HG03108 (cell line): ENCODE results near the gene SCNN1B.
"Not testable (repeated sequence)": the region's sequence is repeated elsewhere in the genome, so short reads cannot be mapped to it uniquely, and the experiment has no call there.

Source experiments
- ATAC-seq: cut with Tn5 transposase; IDR thresholded peaks from one replicate; pipeline ENCODE4 v1.9.1; 2021; ENCODE audit warnings: moderate library complexity; ENCODE audit not compliant: unreplicated experiment

The SCNN1B gene

DNA sequence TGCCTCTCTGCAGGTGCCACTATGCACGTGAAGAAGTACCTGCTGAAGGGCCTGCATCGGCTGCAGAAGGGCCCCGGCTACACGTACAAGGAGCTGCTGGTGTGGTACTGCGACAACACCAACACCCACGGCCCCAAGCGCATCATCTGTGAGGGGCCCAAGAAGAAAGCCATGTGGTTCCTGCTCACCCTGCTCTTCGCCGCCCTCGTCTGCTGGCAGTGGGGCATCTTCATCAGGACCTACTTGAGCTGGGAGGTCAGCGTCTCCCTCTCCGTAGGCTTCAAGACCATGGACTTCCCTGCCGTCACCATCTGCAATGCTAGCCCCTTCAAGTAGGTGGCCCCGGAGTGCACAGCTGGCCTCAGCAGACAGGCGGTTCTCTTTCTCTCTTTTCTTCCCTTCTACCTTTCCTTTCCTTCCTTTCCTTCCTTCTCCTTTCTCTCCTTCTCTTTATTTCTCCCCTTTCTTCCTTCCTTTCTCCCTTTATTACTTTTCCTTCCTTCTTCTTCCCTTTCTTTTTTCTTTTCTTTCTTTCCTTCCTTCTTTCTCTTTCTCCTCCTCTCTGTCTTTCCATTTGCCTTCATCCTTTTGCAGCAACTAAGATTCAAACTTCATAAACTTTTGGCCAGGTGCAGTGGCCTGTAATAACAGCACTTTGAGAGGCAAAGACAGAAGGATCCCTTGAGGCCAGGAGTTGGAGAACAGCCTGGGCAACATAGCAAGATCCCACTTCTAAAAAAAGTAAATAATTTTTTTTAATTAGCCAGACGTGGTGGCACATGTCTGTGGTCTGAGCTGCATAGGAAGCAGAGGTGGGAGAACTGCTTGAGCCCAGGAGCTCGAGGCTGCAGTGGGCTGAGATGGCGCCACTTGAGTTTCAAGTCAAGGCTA lies 46.7 kb downstream of the SCNN1B start:
- ATAC-seq: no peak

- no peak for ATAC-seq
Measured at GRCh38 chr16:23351360-23351759, 49.3 kb downstream of the SCNN1B start.

DNA sequence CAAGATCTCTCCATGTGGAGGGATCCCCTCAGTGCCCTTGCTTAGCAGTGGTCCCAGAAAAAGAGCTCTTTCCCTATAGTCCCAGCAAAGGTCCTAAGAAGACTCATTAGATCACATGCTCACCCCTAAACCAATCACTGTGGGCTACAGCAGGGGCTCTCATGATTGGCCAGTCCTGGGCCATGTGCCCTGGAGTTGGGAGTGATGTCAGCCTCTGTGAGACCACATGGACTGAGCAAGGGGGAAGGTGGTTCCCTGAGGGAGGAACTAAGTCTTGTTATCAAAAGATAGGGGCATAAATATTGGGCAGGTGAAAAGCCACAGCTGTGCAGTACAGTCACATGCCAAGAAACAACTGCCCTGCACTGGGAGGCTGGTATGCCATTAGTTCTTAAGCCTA lies 51.3 kb downstream of the SCNN1B start:
- ATAC-seq: no peak

DNA sequence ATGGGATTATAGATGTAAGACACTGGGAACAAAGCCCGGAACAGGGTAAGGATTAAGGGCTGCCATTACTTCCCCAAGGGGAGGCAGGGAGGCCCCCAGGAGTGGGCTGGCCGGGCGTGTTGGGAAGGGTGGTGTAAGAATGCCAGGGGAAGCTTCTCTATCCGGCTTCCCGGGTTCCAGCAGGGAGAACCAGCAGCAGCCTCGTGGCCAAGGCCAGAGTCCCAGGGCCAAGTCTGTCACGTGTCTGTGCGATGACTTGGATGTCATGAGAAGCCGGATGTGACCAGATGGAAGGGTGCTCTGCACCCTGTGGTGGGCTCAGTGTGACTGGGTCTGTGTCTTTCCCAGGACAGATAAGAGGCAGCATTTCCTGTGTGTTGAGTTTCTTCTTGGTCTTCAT lies 52.1 kb downstream of the SCNN1B start:
- no peak for ATAC-seq

DNA sequence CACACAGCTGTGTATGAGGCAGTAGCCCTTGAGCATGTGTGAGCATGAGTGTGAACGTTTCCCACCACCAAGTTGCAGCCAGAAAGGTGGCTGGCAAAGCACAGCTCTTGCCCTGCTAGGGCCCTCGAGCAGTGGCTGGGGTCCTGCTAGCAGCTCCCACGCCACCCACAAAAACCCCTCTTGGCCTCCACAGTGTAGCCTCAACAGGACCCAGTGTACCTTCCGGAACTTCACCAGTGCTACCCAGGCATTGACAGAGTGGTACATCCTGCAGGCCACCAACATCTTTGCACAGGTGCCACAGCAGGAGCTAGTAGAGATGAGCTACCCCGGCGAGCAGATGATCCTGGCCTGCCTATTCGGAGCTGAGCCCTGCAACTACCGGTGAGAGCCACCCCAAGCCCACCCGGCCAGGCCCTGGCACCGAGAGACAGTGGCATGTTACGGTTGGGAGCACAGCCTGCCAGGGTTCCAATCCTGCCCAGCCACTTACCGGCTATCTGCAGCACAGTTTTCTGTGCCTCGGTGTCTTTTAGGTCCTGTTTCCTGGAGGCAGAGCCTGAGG lies 53.1 kb downstream of the SCNN1B start:
- ATAC-seq: no peak

DNA sequence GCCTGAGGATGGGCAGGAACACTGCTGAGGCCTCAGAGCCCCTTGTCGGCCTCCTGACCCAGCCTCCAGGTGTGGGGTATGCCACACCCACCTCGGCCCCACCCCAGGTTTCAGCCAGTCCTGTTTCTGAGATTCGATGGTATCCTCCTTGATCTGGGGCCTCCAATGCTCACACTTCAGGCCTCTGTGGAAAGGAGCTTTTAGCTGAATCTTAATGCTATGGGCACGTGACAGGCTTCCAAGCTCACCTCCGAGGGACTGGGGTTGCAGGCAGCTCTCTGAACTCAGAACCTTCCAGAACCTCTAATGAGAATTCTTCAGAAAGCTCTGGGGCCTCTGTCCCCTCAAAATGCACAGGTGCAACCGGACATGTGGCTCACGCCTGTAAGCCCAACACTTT lies 54.8 kb downstream of the SCNN1B start:
- ATAC-seq: no peak

- ATAC-seq: no peak
Measured at GRCh38 chr16:23357761-23358290, 55.7 kb downstream of the SCNN1B start.

GRCh38 chr16:23359092-23359760 lies 57.1 kb downstream of the SCNN1B start:
- ATAC-seq: no peak

DNA sequence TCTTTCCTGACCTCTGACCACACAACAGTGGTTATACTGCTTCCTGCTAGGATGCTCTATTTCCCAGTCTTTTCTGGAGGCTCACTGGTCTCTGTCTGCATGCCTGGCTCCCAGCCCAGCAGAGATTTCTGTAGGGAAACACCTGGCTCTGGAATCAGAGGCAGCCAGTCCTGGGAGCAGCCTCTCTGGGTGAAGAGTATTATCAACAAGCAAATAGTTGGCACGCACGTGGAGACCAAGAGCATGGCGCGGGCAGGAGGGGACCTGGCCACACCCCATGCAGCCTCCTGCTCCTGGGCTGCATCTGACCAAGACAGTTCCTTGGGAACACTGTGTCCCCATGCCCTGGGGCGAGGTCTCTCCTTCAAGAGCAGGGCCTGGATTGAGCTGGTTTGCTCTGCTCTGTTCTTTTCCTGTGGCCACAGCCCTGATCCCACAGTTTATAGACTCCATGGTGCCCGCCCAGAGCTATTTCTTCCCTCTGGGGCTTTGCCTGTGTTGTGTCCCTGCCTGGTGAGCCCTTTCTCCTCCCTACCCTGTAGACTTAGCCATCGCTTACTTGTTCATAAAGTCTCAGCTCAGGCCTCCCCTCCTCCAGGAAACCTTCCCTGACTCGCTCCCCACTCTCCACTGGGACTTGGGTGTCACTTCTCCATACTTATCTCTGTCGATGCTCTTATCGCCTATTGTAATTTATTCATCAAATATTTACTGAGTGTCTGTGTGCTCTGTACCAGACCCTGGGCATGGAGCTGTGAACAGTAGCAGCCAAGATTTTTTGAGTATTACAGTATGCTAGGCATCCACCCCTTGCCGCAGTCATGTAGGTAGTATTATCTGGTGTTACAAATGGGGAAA lies 60.6 kb downstream of the SCNN1B start:
- ATAC-seq: no peak

GRCh38 chr16:23365602-23366240 lies 63.6 kb downstream of the SCNN1B start:
- ATAC-seq: no peak

GRCh38 chr16:23366341-23366740 lies 64.2 kb downstream of the SCNN1B start:
- ATAC-seq: not testable (repeated sequence)

DNA sequence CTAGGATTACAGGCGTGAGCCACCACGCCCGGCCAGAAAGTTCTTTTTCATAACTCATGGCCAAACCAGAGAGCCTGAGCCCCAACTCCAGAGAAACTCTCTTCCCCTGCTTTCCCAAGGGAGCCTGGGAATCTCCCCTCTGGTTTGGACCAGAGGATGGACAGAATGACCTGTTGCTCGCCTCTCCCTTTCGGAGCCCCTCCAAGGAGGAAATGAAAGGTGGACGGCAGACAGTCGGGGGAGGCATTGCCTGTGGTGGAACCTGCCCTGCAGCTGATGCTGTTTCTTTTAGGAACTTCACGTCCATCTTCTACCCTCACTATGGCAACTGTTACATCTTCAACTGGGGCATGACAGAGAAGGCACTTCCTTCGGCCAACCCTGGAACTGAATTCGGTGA lies 65.5 kb downstream of the SCNN1B start:
- ATAC-seq: no peak

- no peak for ATAC-seq
Measured at GRCh38 chr16:23367988-23368387, 65.9 kb downstream of the SCNN1B start.

DNA sequence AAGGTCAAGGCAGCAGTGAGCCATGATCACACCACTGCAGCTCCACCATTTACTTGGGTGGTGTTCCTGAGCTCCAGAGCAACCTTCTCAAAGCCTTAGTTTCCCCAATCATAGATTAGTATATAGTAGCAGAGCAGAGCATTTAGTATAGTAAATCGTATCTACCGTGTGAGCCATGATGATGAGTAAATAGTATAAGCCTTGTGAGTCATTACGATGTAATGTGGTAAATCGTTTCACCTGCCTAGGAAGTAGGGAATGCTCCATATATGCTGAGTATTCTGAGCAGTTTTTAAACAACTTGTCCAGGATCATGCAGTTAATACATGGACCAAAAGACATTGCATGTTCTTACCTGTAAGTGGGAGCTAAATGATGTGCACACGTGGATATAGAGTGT lies 66.4 kb downstream of the SCNN1B start:
- no peak for ATAC-seq

DNA sequence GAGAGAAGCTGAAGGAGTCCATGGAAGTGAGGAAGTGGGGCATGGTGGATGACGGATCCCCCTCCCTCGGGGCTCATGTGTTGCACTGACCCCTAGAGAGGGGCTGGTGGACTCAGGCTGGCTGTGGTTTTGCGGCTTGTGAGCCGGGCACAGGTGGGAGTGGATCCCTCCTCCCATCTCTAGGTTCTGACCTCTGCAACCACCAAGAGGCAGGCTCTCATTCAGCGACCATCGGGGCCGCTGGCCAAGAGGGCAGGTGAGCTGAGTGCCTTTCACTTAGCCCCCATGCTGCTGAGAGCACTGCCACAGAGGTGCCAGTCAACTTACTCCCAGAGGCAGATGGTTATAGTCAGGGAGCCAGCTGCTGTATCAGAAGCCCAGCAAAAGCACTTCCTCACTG lies 67.3 kb downstream of the SCNN1B start:
- no peak for ATAC-seq

GRCh38 chr16:23371368-23371767 lies 69.3 kb downstream of the SCNN1B start:
- no peak for ATAC-seq

DNA sequence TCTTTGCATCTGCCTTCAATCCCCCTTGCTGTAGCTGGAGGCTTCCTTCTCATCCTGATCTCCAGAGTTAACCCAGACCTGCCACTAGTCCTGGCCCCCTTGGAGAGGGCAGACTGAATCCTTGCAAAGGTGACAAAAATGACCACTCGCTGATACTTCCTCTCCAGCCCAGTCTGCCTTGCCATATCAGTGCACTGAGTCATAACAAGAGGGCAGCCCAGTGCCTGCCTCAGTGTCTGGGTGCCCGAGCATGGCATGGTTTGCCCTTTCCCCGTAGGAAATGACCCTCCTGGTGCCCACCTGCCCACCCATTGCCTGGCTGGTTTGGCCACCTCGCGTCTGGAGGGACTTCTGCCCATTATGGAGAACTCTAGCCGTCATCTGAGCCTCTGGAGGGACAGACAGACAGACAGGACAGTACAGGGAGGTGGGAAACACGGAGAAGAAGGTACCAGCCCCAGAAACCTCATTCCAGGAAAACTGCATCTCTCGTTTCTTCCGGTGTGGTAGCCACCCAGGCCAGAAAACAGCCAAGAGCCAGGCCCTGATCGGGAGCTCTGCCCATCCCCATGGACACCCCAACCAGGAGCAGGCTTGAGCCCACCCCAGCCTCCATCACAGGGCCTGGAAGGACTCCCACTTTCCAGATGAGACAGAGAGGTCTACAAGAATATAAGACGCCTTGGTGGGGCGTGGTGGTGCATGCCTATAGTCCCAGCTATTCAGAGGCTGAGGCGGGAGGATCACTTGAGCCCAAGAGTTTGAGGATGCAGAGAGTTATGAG lies 71.5 kb downstream of the SCNN1B start:
- no peak for ATAC-seq

DNA sequence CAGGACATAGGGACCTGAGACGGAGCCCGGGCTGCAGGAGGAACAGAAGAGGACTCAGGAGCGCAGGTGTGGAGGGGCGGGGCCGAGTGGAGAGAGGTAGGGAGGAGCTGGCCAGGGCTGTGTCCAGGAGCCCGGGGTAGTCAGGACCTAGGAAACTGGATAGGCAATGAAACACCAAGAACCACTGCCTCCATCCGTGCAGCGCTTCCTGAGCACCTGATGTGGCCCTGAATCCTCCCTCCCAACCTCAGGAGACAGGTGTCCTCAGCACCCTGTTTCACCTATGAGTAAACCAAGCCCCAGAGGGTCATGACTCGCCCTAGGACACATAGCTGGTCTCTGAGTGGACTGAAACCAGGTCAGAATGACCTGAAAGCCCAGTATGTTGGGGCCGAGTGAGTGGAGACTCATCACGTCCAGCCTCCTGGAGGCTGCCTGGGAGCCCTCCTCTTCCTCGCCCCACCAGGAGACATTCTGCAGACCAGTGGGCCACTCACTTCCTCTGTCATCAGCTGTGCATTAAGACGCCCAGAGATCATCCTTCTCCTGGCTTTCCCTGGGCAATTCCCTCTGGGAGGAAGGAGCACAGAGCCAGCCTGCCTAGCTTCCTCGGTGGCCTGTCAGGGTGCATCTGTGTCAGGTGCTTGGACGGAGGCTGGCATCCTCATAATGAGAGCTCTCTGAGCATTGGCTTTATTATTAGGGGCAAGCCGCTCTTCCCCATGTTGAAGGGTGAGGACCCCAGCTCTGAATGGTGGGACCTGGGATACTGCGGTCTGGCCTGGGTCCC lies 72.8 kb downstream of the SCNN1B start:
- ATAC-seq: no peak

DNA sequence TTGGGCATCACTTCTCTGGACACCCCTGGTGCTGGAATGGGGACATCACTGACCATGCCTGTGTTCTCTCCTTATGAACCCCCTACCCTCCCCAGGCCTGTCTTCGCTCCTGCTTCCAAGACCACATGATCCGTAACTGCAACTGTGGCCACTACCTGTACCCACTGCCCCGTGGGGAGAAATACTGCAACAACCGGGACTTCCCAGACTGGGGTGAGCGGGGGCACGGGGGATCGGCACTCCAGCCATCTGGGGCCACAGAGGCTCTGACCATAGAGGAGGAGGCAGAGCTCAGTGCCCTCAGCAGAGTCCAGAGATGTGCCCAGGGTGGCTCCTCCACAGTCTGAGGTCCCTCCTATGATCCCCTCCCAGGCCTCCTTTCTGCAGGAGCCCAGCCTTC lies 73.5 kb downstream of the SCNN1B start:
- ATAC-seq: no peak
